ENCODE results near the gene OLR1.
A peak's percentile ranks its signal among the peaks of the same experiment; 100 is the strongest.

OLR1 gene

GRCh38 chr12:10151621-10152020 lies 20.3 kb downstream of the OLR1 start:
- no peak for DNase-seq

- DNase-seq: no peak
Observed at GRCh38 chr12:10147714-10148403, 24.1 kb downstream of the OLR1 start.

GRCh38 chr12:10142976-10143589 lies 28.8 kb downstream of the OLR1 start:
- no peak for DNase-seq

- DNase-seq: peak; percentile 43
Observed at GRCh38 chr12:10140001-10140400, 31.9 kb downstream of the OLR1 start.

GRCh38 chr12:10136637-10137205 lies 35.2 kb downstream of the OLR1 start:
- no peak for DNase-seq

GRCh38 chr12:10135126-10135525 lies 36.8 kb downstream of the OLR1 start:
- DNase-seq: no peak

- no peak for DNase-seq
Observed at GRCh38 chr12:10132850-10133370, 39.0 kb downstream of the OLR1 start.

- DNase-seq: no peak
Observed at GRCh38 chr12:10131111-10131690, 40.7 kb downstream of the OLR1 start.

GRCh38 chr12:10130042-10130441 lies 41.9 kb downstream of the OLR1 start, which contains the start of gene CLEC7A:
Gene CLEC7A (minus strand): TSS chr12:10130199. CDS start chr12:10130082, 117 bp downstream.
- DNase-seq: no peak

- DNase-seq: no peak
Observed at GRCh38 chr12:10128687-10129086, 43.2 kb downstream of the OLR1 start.

- DNase-seq: no peak
Observed at GRCh38 chr12:10126413-10126812, 45.5 kb downstream of the OLR1 start.

- DNase-seq: no peak
Observed at GRCh38 chr12:10122689-10123088, 49.2 kb downstream of the OLR1 start.

- DNase-seq: no peak
Observed at GRCh38 chr12:10121278-10121677, 50.7 kb downstream of the OLR1 start.

GRCh38 chr12:10119066-10119465 lies 52.9 kb downstream of the OLR1 start:
- no peak for DNase-seq

- no peak for DNase-seq
Observed at GRCh38 chr12:10115890-10116289, 56.0 kb downstream of the OLR1 start.

GRCh38 chr12:10115311-10115710 lies 56.6 kb downstream of the OLR1 start:
- DNase-seq: no peak

GRCh38 chr12:10113920-10114319 lies 58.0 kb downstream of the OLR1 start:
- no peak for DNase-seq

- DNase-seq: no peak
Observed at GRCh38 chr12:10113075-10113474, 58.9 kb downstream of the OLR1 start.

- no peak for DNase-seq
Observed at GRCh38 chr12:10111451-10111850, 60.5 kb downstream of the OLR1 start.

- DNase-seq: no peak
Observed at GRCh38 chr12:10110256-10110844, 61.6 kb downstream of the OLR1 start.
